Breast epithelium (tissue), 4 donors: ENCODE data around the gene SSU72. TPM values are rescaled to one million over a fixed set of nuclear protein-coding genes. Genes with fewer than 3 reads are reported as not detected.

ENCODE experiments used
- DNase-seq, 2 donors: peaks; one replicate each; pipeline ENCODE4 v3.0.0-alpha.2; 2019; ENCODE audit warnings: low spot score in 2 of 2
- H3K27ac ChIP-seq, 2 donors: fragments of 200-600 bp; sonication (generic) in 1 of 2; one replicate each; pipeline ENCODE4 v1.5.1; 2016 to 2019; ENCODE audit warnings: mild to moderate bottlenecking in 1 of 2
- H3K27me3 ChIP-seq, 2 donors: fragments of 200-600 bp; sonication (generic) in 1 of 2; one replicate each; pipeline versions ENCODE4 v1.5.1 to v1.6.0; 2017 to 2019; ENCODE audit warnings: control low read depth in 1 of 2, mild to moderate bottlenecking in 1 of 2
- H3K36me3 ChIP-seq: fragments of 200-600 bp; one replicate; pipeline ENCODE4 v1.5.1; 2019
- H3K4me1 ChIP-seq, 2 donors: fragments of 200-600 bp; sonication (generic); one replicate each; pipeline ENCODE4 v1.5.1; 2016 to 2019; ENCODE audit warnings: control low read depth in 1 of 2
- H3K4me3 ChIP-seq, 3 donors: fragments of 200-600 bp; sonication (generic); 1 replicate in 2 of 3; 2 replicates in 1 of 3; pipeline ENCODE4 v1.5.1; 2016 to 2019; ENCODE audit warnings: mild to moderate bottlenecking in 3 of 3, moderate library complexity in 2 of 3
- H3K9me3 ChIP-seq, 2 donors: fragments of 200-600 bp; sonication (generic) in 1 of 2; one replicate each; pipeline ENCODE4 v1.5.1; 2016 to 2019; ENCODE audit warnings: control low read depth in 1 of 2
- POLR2A ChIP-seq: fragments of 450-650 bp; IDR thresholded peaks from one replicate; pipeline ENCODE4 v1.6.1; 2016; ENCODE audit warnings: antibody characterized with exemption, mild to moderate bottlenecking, moderate library complexity
- POLR2AphosphoS5 ChIP-seq, 3 donors: sonication (generic); formaldehyde crosslinking; IDR thresholded peaks; one replicate each; pipeline ENCODE4 v1.6.1; 2017; ENCODE audit warnings: antibody characterized with exemption in 3 of 3
- intact Hi-C: fragments of 100-400 bp; cut with DNase I; formaldehyde crosslinking; loops from one replicate; pipeline ENCODE4 v1.15.1; 2023; ENCODE audit warnings: low total_unique reads
- total RNA-seq, 3 donors: library from RNA; depleted of rRNA; stranded (reverse); fragments of >200 nt; gene quantifications; one replicate each; pipeline ENCODE4 v1.1.0, GENCODE V29; 2016
- TF ChIP-seq, protein P1 (sequence below), 3 donors: fragments of 450-650 bp; IDR thresholded peaks; one replicate each; pipeline ENCODE4 v1.5.1; 2016 to 2017; ENCODE audit warnings: antibody characterized with exemption in 3 of 3, mild to moderate bottlenecking in 3 of 3, moderate library complexity in 3 of 3

Gene SSU72
- total RNA-seq, 3 donors from 2014 or later = 100 to 125 (median 114) TPM

DNA sequence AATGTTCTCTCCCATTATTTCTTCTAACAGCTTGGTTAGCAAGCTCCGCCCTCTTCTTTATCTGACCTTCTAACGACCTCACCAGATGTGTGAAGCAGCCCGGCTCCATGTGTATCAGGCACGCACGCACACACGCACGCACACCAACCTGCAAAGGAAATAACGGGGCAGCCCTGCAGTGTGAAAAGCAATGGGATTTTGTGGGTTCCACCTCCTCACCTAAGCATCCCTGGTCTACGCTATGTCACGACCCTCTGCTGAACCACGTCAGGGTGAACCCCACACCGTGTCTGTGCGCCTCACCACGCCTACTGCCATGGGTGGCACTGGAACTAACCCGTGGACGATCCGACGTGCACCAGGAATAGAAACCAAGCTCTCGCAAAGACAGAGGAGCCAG is 10.4 kb downstream of the SSU72 start:
- Histone ChIP-seq H3K9me3 (no peaks in the 10 kb centered on the region), H3K36me3 (no peaks in the 10 kb centered on the region), H3K27ac (no peak overlapping the region), H3K27me3 (no peaks in the 10 kb centered on the region), H3K4me3 (no peak overlapping the region), H3K4me1 (no peaks in the 10 kb centered on the region)
- no peak for DNase-seq
- intact Hi-C loops = no loop called here
- TF ChIP-seq, protein P1, sequence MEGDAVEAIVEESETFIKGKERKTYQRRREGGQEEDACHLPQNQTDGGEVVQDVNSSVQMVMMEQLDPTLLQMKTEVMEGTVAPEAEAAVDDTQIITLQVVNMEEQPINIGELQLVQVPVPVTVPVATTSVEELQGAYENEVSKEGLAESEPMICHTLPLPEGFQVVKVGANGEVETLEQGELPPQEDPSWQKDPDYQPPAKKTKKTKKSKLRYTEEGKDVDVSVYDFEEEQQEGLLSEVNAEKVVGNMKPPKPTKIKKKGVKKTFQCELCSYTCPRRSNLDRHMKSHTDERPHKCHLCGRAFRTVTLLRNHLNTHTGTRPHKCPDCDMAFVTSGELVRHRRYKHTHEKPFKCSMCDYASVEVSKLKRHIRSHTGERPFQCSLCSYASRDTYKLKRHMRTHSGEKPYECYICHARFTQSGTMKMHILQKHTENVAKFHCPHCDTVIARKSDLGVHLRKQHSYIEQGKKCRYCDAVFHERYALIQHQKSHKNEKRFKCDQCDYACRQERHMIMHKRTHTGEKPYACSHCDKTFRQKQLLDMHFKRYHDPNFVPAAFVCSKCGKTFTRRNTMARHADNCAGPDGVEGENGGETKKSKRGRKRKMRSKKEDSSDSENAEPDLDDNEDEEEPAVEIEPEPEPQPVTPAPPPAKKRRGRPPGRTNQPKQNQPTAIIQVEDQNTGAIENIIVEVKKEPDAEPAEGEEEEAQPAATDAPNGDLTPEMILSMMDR (IDR thresholded peaks at IDR 0.05) = no peak
- TF ChIP-seq POLR2A (no peak), POLR2AphosphoS5 (IDR thresholded peaks at IDR 0.05) (no peak)

GRCh38 chr1:1563688-1564087 is 11.0 kb downstream of the SSU72 start:
- no peaks in the 10 kb centered on the region for H3K4me1 ChIP-seq
- H3K4me3 ChIP-seq = no peak overlapping the region
- H3K27me3 ChIP-seq = no peaks in the 10 kb centered on the region
- H3K9me3 ChIP-seq = no peaks in the 10 kb centered on the region
- H3K36me3 ChIP-seq = no peaks in the 10 kb centered on the region
- TF ChIP-seq POLR2A (no peak), POLR2AphosphoS5 (IDR thresholded peaks at IDR 0.05) (no peak)
- TF ChIP-seq, protein P1 (IDR thresholded peaks at IDR 0.05) = no peak
- intact Hi-C loops = no loop called here
- no peak overlapping the region for H3K27ac ChIP-seq
- DNase-seq = no peak

DNA sequence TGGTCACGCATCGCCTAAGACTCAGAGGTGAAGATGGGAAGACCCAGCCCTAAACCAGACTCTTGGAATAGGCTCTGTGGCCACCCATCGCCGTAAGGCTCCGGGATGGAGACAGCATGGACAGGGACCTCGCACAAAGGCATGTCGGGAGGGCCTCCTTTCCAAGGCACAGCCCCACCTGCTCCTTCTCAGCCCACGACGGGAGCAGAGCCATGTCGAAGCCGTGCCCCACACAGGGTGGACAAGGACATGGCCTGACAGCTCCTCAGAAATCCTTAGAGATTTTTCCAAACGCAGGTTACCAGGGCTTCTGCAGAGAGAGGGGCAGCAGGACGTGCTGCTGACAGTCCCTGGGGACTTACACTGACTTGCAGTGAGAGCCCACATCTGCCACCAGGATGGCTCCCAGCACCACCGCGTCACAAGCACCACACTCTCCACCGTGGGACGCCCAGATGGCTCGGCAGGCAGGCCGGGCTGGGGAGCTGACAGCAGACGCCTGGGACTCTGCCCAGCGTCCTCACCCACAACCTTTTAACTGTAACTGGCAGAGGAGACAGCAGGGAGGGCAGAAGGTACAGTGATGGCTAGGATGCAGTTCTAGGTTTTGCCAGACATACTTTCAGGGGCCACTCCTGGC is 12.0 kb downstream of the SSU72 start:
- no peaks in the 10 kb centered on the region for H3K36me3 ChIP-seq
- TF ChIP-seq, protein P1 (IDR thresholded peaks at IDR 0.05) = no peak
- TF ChIP-seq POLR2A (no peak), POLR2AphosphoS5 (IDR thresholded peaks at IDR 0.05) (no peak)

DNA sequence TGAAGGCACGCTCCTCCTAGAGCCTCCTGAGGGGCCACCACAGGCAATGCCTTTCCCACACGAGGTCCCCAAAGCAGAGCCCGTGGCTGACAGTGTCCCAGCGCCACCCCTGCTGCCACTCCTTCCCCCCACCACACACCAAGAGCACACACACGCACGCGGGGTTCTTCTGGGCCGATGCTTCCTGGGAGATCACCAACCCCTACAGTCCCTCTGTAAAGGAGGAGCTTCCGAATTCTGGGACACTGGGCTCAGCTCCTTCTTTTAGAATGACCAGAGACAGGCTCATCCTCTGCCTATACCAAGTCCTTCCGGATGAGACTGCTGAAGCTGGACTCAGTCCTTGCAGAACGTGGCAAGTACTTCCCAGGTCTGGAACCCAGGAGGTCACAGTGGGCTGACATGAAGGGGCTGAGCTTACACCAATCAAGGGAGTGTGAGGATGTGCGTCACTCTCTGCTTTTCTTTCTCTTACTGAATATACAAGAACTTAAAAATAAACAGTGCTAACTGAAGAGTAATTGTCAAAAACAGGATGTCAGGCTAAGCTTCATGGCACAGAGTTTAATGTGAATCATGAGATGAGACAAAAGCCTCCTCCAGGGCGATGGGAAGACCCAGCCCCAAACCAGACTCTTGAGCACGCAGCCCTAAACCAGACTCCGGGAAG is 12.7 kb downstream of the SSU72 start:
- Histone ChIP-seq H3K36me3 (no peaks in the 10 kb centered on the region), H3K4me3 (no peak overlapping the region), H3K27me3 (no peaks in the 10 kb centered on the region), H3K4me1 (no peaks in the 10 kb centered on the region), H3K9me3 (no peaks in the 10 kb centered on the region), H3K27ac (no peak overlapping the region)
- TF ChIP-seq POLR2AphosphoS5 (IDR thresholded peaks at IDR 0.05) = no peak
- no peak for TF ChIP-seq POLR2A
- TF ChIP-seq, protein P1 (IDR thresholded peaks at IDR 0.05) = no peak
- no peak for DNase-seq
- intact Hi-C loops = no loop called here

More for the DNA sequence above, 12.0 kb downstream of the SSU72 start:
- intact Hi-C loops = no loop called here
- DNase-seq = no peak
- no peaks in the 10 kb centered on the region for H3K9me3 ChIP-seq
- no peak overlapping the region for H3K4me3 ChIP-seq
- H3K27me3 ChIP-seq = no peaks in the 10 kb centered on the region
- H3K27ac ChIP-seq = no peak overlapping the region
- no peaks in the 10 kb centered on the region for H3K4me1 ChIP-seq

DNA sequence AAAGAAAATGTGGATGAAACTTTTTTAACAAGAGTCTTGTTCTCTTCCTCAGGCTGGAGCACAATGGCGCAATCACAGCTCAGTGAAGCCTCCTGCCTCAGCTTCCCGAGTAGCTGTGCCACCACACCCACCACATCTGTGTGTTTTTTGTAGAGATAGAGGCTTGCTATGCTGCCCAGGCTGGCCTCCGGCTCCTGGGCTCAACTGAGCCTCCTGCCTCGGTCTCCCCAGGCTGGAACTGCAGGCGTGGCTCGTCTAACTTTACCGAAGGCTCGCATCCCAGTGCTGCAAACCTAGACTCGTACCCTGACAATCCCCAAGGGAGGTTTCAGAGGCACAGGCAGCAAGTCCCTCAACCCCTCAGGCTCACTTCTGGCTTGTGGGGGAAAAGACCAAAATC is 14.5 kb downstream of the SSU72 start:
- Histone ChIP-seq H3K27ac (no peak overlapping the region), H3K4me1 (no peaks in the 10 kb centered on the region), H3K9me3 (no peaks in the 10 kb centered on the region), H3K4me3 (no peak overlapping the region), H3K27me3 (no peaks in the 10 kb centered on the region), H3K36me3 (no peaks in the 10 kb centered on the region)
- intact Hi-C loops = no loop called here
- DNase-seq = no peak
- TF ChIP-seq POLR2AphosphoS5 (IDR thresholded peaks at IDR 0.05) (no peak), POLR2A (no peak)
- TF ChIP-seq, protein P1 (IDR thresholded peaks at IDR 0.05) = no peak
